Activated naive CD4-positive, alpha-beta T cell treated with anti-CD3 and anti-CD28 coated beads, Interleukin-2, amount 50 U/mL, for 72 hours (primary cell): ENCODE measurements around the gene NUP62. TPM values are rescaled to one million over a fixed set of nuclear protein-coding genes. Genes with fewer than 3 reads are reported as not detected.
"Not testable (repeated sequence)": the region's sequence is repeated elsewhere in the genome, so short reads cannot be mapped to it uniquely, and the experiment has no call there.

Experiments
- ATAC-seq, 2 donors: fragments of 150-1000 bp; cut with Tn5 transposase; 2 replicates each; pipeline ENCODE4 v1.10.0; 2021; ENCODE audit warnings: mild to moderate bottlenecking in 2 of 2, moderate library complexity in 2 of 2
- DNase-seq, 2 donors: peaks; one replicate each; pipeline ENCODE4 v3.0.0; 2021 to 2022; ENCODE audit warnings: low spot score in 2 of 2
- H3K27ac Mint-ChIP-seq, 2 donors: one replicate each; pipeline ENCODE4 v1.8.0; 2022; ENCODE audit warnings: mild to moderate bottlenecking in 2 of 2, mixed read lengths in 2 of 2
- H3K36me3 Mint-ChIP-seq, 2 donors: one replicate each; pipeline ENCODE4 v1.8.0; 2022; ENCODE audit warnings: mixed read lengths in 2 of 2
- H3K9me3 Mint-ChIP-seq, 2 donors: one replicate each; pipeline ENCODE4 v1.8.0; 2022; ENCODE audit warnings: mixed read lengths in 2 of 2
- total RNA-seq, 2 donors: library from RNA; stranded (reverse); gene quantifications; one replicate each; pipeline ENCODE4 v1.2.3, GENCODE V29; 2022

The NUP62 gene
- total RNA-seq, 2 donors from 2014 or later = 82.5 to 109 TPM

- ATAC-seq = no peak
These were observed 7.2 kb upstream of the NUP62 start for GRCh38 chr19:49936549-49936948.

DNA sequence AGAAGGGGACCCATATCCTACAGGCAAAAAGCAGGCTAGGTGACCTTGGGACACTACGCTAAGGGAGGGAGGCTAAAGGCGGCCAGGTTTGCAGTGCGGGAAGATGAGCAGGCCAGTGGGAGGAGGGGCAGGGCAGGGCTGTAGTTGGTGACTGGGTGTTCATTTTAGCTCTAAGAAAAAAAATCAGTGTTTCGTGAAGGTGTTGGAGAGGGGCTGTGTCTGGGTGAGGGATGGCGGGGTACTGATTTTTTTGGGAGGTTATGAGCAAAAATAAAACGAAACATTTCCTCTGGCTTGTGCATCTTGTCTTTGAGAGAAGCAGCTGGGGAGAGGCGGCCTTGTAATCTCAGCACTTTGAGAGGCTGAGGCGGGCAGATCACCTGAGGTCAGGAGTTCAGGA lies 4.3 kb upstream of the NUP62 start:
- ATAC-seq = no peak
- Mint-ChIP-seq H3K36me3 (peaks cover 20 to 35% of the 10 kb centered on the region in 2 donors), H3K27ac (peak overlapping the region in 1 of 2 donors; percentile 86), H3K9me3 (peaks cover 9 to 15% of the 10 kb centered on the region in 2 donors)
- DNase-seq = no peak

More at GRCh38 chr19:49936549-49936948, 7.2 kb upstream of the NUP62 start:
- H3K27ac Mint-ChIP-seq = no peak overlapping the region
- H3K36me3 Mint-ChIP-seq = peaks cover 0 to 8% of the 10 kb centered on the region in 2 donors
- peaks cover 4 to 6% of the 10 kb centered on the region in 2 donors for H3K9me3 Mint-ChIP-seq
- DNase-seq = no peak

DNA sequence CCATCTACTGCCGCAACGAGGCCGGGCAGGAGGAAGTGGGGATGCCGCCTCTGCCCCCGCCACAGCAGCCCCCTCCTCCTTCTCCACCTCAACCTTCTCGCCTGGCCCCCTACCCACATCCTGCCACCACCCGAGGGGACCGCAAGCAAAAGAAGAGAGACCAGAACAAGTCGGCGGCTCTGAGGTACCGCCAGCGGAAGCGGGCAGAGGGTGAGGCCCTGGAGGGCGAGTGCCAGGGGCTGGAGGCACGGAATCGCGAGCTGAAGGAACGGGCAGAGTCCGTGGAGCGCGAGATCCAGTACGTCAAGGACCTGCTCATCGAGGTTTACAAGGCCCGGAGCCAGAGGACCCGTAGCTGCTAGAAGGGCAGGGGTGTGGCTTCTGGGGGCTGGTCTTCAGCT lies 3.4 kb upstream of the NUP62 start:
- Mint-ChIP-seq H3K36me3 (peaks cover 27 to 44% of the 10 kb centered on the region in 2 donors), H3K27ac (no peak overlapping the region), H3K9me3 (peaks cover 9 to 15% of the 10 kb centered on the region in 2 donors)
- ATAC-seq (peak in 1 of 2 donors; percentile 34), DNase-seq (peak in 1 of 2 donors; percentile 73)

- peaks cover 33 to 50% of the 10 kb centered on the region in 2 donors for H3K36me3 Mint-ChIP-seq
- no peak for ATAC-seq
- DNase-seq = no peak
- H3K9me3 Mint-ChIP-seq = peaks cover 9 to 15% of the 10 kb centered on the region in 2 donors
- no peak overlapping the region for H3K27ac Mint-ChIP-seq
These were observed 2.7 kb upstream of the NUP62 start for GRCh38 chr19:49932041-49932451.

GRCh38 chr19:49931293-49932040 lies 2.2 kb upstream of the NUP62 start:
- ATAC-seq = no peak
- H3K27ac Mint-ChIP-seq = no peak overlapping the region
- no peak for DNase-seq
- H3K36me3 Mint-ChIP-seq = peaks cover 33 to 50% of the 10 kb centered on the region in 2 donors
- H3K9me3 Mint-ChIP-seq = peaks cover 9 to 15% of the 10 kb centered on the region in 2 donors

- ATAC-seq = no peak
These were observed 1.2 kb upstream of the NUP62 start for GRCh38 chr19:49930483-49931011.

GRCh38 chr19:49929611-49930482 lies 543 bp upstream of the NUP62 start:
- ATAC-seq (peak; percentile 73 to 88), DNase-seq (peak; percentile 88 to 91)
- H3K9me3 Mint-ChIP-seq = peaks cover 9 to 15% of the 10 kb centered on the region in 2 donors
- peak overlapping the region; percentile 97 to 100 for H3K27ac Mint-ChIP-seq
- peaks cover 38 to 56% of the 10 kb centered on the region in 2 donors for H3K36me3 Mint-ChIP-seq

More at GRCh38 chr19:49930483-49931011, 1.2 kb upstream of the NUP62 start:
- peaks cover 34 to 51% of the 10 kb centered on the region in 2 donors for H3K36me3 Mint-ChIP-seq
- H3K27ac Mint-ChIP-seq = peak overlapping the region; percentile 97 to 100
- DNase-seq = no peak
- peaks cover 9 to 15% of the 10 kb centered on the region in 2 donors for H3K9me3 Mint-ChIP-seq

GRCh38 chr19:49927526-49928264 lies 1.6 kb downstream of the NUP62 start:
- Mint-ChIP-seq H3K36me3 (peaks cover 38 to 56% of the 10 kb centered on the region in 2 donors), H3K9me3 (peaks cover 9 to 15% of the 10 kb centered on the region in 2 donors), H3K27ac (peak overlapping the region; percentile 97 to 98)
- ATAC-seq = no peak
- DNase-seq = no peak

GRCh38 chr19:49926515-49926914 lies 2.8 kb downstream of the NUP62 start:
- H3K36me3 Mint-ChIP-seq = peaks cover 38 to 55% of the 10 kb centered on the region in 2 donors

GRCh38 chr19:49925486-49925885 lies 3.8 kb downstream of the NUP62 start:
- H3K36me3 Mint-ChIP-seq = peaks cover 36 to 51% of the 10 kb centered on the region in 2 donors
- H3K9me3 Mint-ChIP-seq = peaks cover 6 to 7% of the 10 kb centered on the region in 2 donors
- ATAC-seq = no peak
- peak overlapping the region in 1 of 2 donors; percentile 86 for H3K27ac Mint-ChIP-seq
- DNase-seq = no peak

More at GRCh38 chr19:49926515-49926914, 2.8 kb downstream of the NUP62 start:
- Mint-ChIP-seq H3K27ac (peak overlapping the region in 1 of 2 donors; percentile 55), H3K9me3 (peaks cover 6 to 9% of the 10 kb centered on the region in 2 donors)
- no peak for ATAC-seq
- no peak for DNase-seq

- Mint-ChIP-seq H3K27ac (peak overlapping the region in 1 of 2 donors; percentile 86), H3K36me3 (peaks cover 29 to 44% of the 10 kb centered on the region in 2 donors)
- H3K9me3 Mint-ChIP-seq, DNase-seq, ATAC-seq: not testable (repeated sequence)
These were observed 4.5 kb downstream of the NUP62 start for GRCh38 chr19:49924881-49925210.

GRCh38 chr19:49924004-49924880 lies 5.1 kb downstream of the NUP62 start:
- H3K27ac Mint-ChIP-seq = peak overlapping the region; percentile 32 to 50
- no peaks in the 10 kb centered on the region for H3K9me3 Mint-ChIP-seq
- DNase-seq (no peak), ATAC-seq (no peak)
- peaks cover 23 to 38% of the 10 kb centered on the region in 2 donors for H3K36me3 Mint-ChIP-seq

DNA sequence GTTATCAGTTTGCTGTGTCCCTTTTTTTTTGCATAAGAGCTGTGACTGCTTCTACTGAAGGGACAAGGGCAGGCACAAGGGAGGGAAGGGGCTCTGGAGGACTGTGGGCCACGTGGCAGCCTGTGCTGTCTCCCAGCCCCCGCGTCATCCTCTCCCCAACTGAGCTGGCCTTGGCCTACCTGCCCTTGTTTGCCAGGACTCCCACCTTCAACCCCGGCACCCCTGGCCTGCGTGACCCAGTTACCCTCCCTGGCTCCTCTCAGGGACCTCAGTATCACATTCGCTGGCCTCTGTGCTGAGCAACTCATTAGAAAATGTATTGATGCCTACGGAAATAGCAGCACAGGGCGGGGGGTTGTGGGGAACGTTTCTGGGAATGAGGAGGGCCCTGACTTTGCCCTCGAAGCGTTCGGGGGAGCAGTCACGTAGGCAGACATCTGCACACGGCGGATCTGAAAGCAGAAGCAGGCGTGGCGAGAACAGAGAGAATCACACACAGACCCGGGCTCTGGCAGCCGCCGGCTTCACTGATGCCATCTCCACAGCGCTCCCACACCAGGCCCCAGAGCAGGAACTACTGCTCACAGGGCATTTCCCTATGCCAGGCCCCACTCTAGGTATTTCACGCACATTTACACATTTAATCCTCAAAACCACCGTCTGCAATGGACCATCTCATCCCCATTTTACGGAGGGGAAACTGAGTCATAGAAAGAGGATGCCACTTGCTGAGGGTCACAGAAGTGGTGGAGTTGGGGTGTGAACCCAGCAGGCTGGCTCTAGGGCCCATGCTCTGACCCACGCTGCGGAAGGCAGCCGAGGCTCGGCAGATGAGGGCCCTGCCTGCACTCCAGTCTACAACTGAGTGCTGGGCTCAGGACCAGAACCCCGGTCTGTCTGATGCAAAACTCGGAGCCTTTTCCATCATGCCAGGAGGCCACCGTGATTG lies 6.0 kb downstream of the NUP62 start:
- peak overlapping the region; percentile 32 to 60 for H3K27ac Mint-ChIP-seq
- no peaks in the 10 kb centered on the region for H3K9me3 Mint-ChIP-seq
- DNase-seq (no peak), ATAC-seq (no peak)
- peaks cover 14 to 33% of the 10 kb centered on the region in 2 donors for H3K36me3 Mint-ChIP-seq
